B cell (primary cell): ENCODE results near the gene UCP2. TPM values are rescaled to one million over a fixed set of nuclear protein-coding genes. Genes with fewer than 3 reads are reported as not detected.

Experiments used
- ATAC-seq: fragments of 200-7000 bp; cut with Tn5 transposase; one replicate; pipeline ENCODE4 v1.10.0; 2021; ENCODE audit warnings: low read depth, mild to moderate bottlenecking, moderate number of reproducible peaks, moderate library complexity
- CTCF ChIA-PET: fragments of 350-600 bp; sonication (Branson Sonifier 250); formaldehyde crosslinking; loops from one replicate; lab custom pipeline; 2021; ENCODE audit warnings: antibody characterized with exemption, inconsistent platforms; lab: Charles Lee
- POLR2A ChIA-PET: fragments of 350-600 bp; sonication (Branson Sonifier 250); formaldehyde crosslinking; loops from one replicate; lab custom pipeline; 2021; ENCODE audit warnings: antibody characterized with exemption; lab: Charles Lee
- DNase-seq: peaks from one replicate; pipeline ENCODE4 v3.0.0; 2013
- H2AFZ ChIP-seq: 2 replicates; pipeline ENCODE4 v1.6.1; 2012; ENCODE audit warnings: mild to moderate bottlenecking, low read depth, low read length; ENCODE audit not compliant: insufficient read depth, poor library complexity, severe bottlenecking
- H3K27ac ChIP-seq, 2 donors: 1 replicate in 1 of 2; 2 replicates in 1 of 2; pipeline ENCODE4 v1.5.1; 2012 to 2013; ENCODE audit warnings: low read length in 2 of 2, mild to moderate bottlenecking in 2 of 2, moderate library complexity in 1 of 2
- H3K27me3 ChIP-seq, 4 experiments: fragments of 200-600 bp in 1 of 4; sonication (generic) in 1 of 4; replicated peaks in 1 of 4; 1 replicate in 2 of 4; 2 replicates in 2 of 4; pipeline versions ENCODE4 v1.6.1 to v1.7.0; 2013 to 2016; ENCODE audit warnings: low read length in 3 of 4, mild to moderate bottlenecking in 2 of 4, mixed read lengths in 1 of 4, moderate library complexity in 1 of 4; ENCODE audit not compliant: insufficient read depth in 4 of 4, control insufficient read depth in 3 of 4; ENCODE audit errors: control extremely low read depth in 1 of 4
- H3K36me3 ChIP-seq, 2 experiments: replicated peaks in 1 of 2; 1 replicate in 1 of 2; 2 replicates in 1 of 2; pipeline versions ENCODE4 v1.6.1 to v1.7.1; 2013; ENCODE audit warnings: low read length in 1 of 2; ENCODE audit not compliant: insufficient read depth in 2 of 2, control insufficient read depth in 1 of 2; ENCODE audit errors: control extremely low read depth in 1 of 2, extremely low read depth in 1 of 2
- H3K4me1 ChIP-seq, 2 donors: fragments of 200-600 bp in 1 of 2; sonication (generic) in 1 of 2; 1 replicate in 1 of 2; 2 replicates in 1 of 2; pipeline versions ENCODE4 v1.5.1 to v1.6.1; 2013 to 2017; ENCODE audit warnings: low read length in 2 of 2; ENCODE audit not compliant: control insufficient read depth in 2 of 2, insufficient read depth in 2 of 2
- H3K4me2 ChIP-seq: replicated peaks from 2 replicates; pipeline ENCODE3; 2012; ENCODE audit warnings: mild to moderate bottlenecking, low read depth, low read length; ENCODE audit not compliant: poor library complexity, severe bottlenecking
- H3K4me3 ChIP-seq, 5 experiments: fragments of 200-600 bp in 1 of 5; sonication (generic) in 1 of 5; 1 replicate in 3 of 5; 2 replicates in 2 of 5; pipeline versions ENCODE4 v1.5.1 to v1.7.0; 2011 to 2016; ENCODE audit warnings: low read length in 4 of 5, mild to moderate bottlenecking in 4 of 5, low read depth in 2 of 5, control low read depth in 1 of 5, moderate library complexity in 1 of 5; ENCODE audit not compliant: insufficient read depth in 1 of 5; ENCODE audit errors: control extremely low read depth in 1 of 5, extremely low read depth in 1 of 5
- H3K79me2 ChIP-seq: fragments of 200-600 bp; sonication (generic); one replicate; pipeline ENCODE4 v1.6.0; 2016; ENCODE audit warnings: low read length; ENCODE audit not compliant: control insufficient read depth, insufficient read depth
- H3K9ac ChIP-seq: fragments of 200-600 bp; sonication (generic); 2 replicates; pipeline ENCODE4 v1.6.1; 2017; ENCODE audit warnings: mild to moderate bottlenecking, low read length, moderate library complexity
- H3K9me3 ChIP-seq, 3 donors: one replicate each; pipeline versions ENCODE4 v1.6.1 to v1.7.1; 2013; ENCODE audit warnings: low read length in 2 of 3; ENCODE audit not compliant: control insufficient read depth in 2 of 3, insufficient read depth in 1 of 3; ENCODE audit errors: control extremely low read depth in 1 of 3
- H4K20me1 ChIP-seq: 2 replicates; pipeline ENCODE4 v1.6.0; 2012; ENCODE audit warnings: mild to moderate bottlenecking, low read length; ENCODE audit not compliant: insufficient read depth, control insufficient read depth, poor library complexity, severe bottlenecking
- H3K27ac Mint-ChIP-seq: one replicate; pipeline ENCODE4 v1.8.0; 2021; ENCODE audit warnings: mixed read lengths
- H3K27me3 Mint-ChIP-seq: one replicate; pipeline ENCODE4 v1.8.0; 2021; ENCODE audit warnings: mixed read lengths
- H3K4me1 Mint-ChIP-seq: one replicate; pipeline ENCODE4 v1.8.0; 2021; ENCODE audit warnings: mixed read lengths
- H3K4me3 Mint-ChIP-seq: one replicate; pipeline ENCODE4 v1.8.0; 2021; ENCODE audit warnings: mixed read lengths
- H3K9me3 Mint-ChIP-seq: one replicate; pipeline ENCODE4 v1.8.0; 2022; ENCODE audit warnings: mixed read lengths; ENCODE audit not compliant: insufficient read depth
- CTCF ChIP-seq: fragments of 200-600 bp; IDR thresholded peaks from one replicate; pipeline ENCODE4 v1.8.0; 2022; ENCODE audit warnings: antibody characterized with exemption, mild to moderate bottlenecking
- EZH2 ChIP-seq: IDR thresholded peaks from 2 replicates; pipeline ENCODE4 v1.6.1; 2012; ENCODE audit warnings: borderline replicate concordance, low read depth, mild to moderate bottlenecking, moderate library complexity, low read length; ENCODE audit not compliant: insufficient read depth, poor library complexity, severe bottlenecking
- WGBS: methylation state at CpG from one replicate; pipeline ENCODE4 v1.1.5; 2013; ENCODE audit warnings: missing lambda C conversion rate; ENCODE audit not compliant: insufficient coverage; 5-methylcytosine and 5-hydroxymethylcytosine counted together
- intact Hi-C: fragments of 100-400 bp; cut with micrococcal nuclease; formaldehyde crosslinking; loops from one replicate; pipeline ENCODE4 v1.10.0; 2022
- polyA plus RNA-seq: library from polyadenylated mRNA; depleted of rRNA; stranded (reverse); fragments of >200 nt; gene quantifications from 2 replicates; pipeline ENCODE4 v1.2.3, GENCODE V29; 2012
- total RNA-seq, 2 donors: library from RNA; stranded (reverse); fragments of 120-200 nt in 1 of 2; gene quantifications; 1 replicate in 1 of 2; 2 replicates in 1 of 2; pipeline versions ENCODE4 v1.2.3 to v1.2.4, GENCODE V29; 2013 to 2022

UCP2 gene
- total and polyA plus RNA-seq, 2 donors (not counting 1 experiment from before 2014, with no cell fraction given) = 613 to 697 TPM

DNA sequence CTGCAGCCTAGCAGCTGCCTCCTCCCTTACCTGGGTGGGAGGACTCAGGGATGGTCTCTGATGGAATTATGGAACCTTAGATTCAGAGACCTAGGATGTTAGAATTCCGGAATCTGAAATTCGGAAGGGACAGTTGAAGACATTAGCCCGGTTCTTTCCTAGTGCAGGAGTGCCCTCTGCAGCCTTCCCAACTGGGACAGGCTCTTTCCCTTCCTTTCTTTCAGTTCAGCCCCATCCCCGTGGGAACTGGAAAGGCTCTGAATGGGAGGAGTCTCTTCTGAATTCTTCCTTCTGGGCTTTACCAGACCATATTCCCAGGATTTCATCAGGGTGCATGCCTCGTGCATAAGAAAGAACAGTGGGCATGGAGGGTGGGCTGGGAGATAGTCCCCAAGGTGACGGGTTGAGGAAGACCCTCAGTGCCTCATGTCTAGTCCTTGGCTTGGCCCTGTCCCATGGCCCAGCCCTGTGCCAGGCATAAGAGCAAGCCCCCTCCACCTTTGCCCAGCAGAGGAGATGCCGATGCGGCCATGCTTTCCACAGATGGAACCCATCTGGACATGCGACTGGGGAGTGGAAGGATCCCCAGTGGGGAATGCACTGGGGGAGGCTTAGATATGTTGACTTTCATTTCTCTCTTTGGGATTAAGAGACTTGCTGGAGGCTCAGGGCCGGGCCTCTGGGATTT is 17.4 kb downstream of the UCP2 start:
- intact Hi-C loops = loop anchor here (2.0 kb wide), 2 partner anchors 206 to 290 kb away; partner anchors contain the start of genes C2CD3 and PPME1
- Histone ChIP-seq H3K9ac (no peak overlapping the region), H3K4me2 (peak overlapping the region; percentile 66), H3K36me3 (no peaks in the 10 kb centered on the region), H3K4me3 (no peak overlapping the region), H3K27me3 (no peaks in the 10 kb centered on the region), H3K27ac (no peak overlapping the region), H4K20me1 (no peaks in the 10 kb centered on the region), H3K4me1 (peaks cover 22 to 37% of the 10 kb centered on the region in 2 donors), H3K9me3 (no peaks in the 10 kb centered on the region), H3K79me2 (peaks cover 8% of the 10 kb centered on the region), H2AFZ (no peak overlapping the region)
- WGBS = 90% methylated on average over 5 of the region's 10 CpGs
- no peaks in the 10 kb centered on the region for H3K27me3 Mint-ChIP-seq
- POLR2A ChIA-PET = interaction anchor here (1.4 to 1.8 kb wide), 2 partner anchors 15 to 17 kb away, joined by 6 read pairs; partner anchors contain the start of gene UCP2
- no peak for TF ChIP-seq CTCF
- TF ChIP-seq EZH2 = no peak
- no peak overlapping the region for H3K4me3 Mint-ChIP-seq
- H3K4me1 Mint-ChIP-seq = peaks cover 36% of the 10 kb centered on the region
- peak overlapping the region; percentile 53 for H3K27ac Mint-ChIP-seq
- DNase-seq = no peak
- H3K9me3 Mint-ChIP-seq = no peaks in the 10 kb centered on the region
- ATAC-seq = no peak
- CTCF ChIA-PET = interaction anchor here (0.7 to 9.9 kb wide), 13 partner anchors 12 to 290 kb away, joined by 3 to 97 read pairs (median 5); partner anchors contain the start of gene UCP2

DNA sequence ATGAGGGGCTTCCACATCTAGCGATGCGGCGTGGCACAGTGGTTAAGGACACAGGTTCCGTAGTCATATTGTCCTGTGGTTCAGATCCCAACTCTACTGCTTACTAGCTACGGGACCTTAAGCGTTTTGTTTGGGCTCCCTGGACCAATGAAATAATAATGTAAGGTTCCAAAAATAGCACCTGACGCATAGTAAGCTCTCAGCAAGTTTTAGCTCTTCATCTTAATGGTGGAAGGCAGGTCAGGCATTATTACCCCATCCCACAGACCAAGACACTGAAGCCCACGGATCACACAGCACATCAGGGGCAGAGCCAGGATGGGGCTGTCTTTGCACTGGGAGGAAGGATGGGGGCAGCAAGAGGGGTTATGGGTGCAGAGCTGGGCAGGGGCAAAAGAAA is 18.8 kb downstream of the UCP2 start:
- Mint-ChIP-seq H3K4me1 (peaks cover 22% of the 10 kb centered on the region), H3K9me3 (no peaks in the 10 kb centered on the region), H3K27me3 (no peaks in the 10 kb centered on the region), H3K4me3 (no peak overlapping the region), H3K27ac (no peak overlapping the region)
- no peaks in the 10 kb centered on the region for H3K9me3 ChIP-seq
- H3K4me3 ChIP-seq = no peak overlapping the region
- WGBS = 83% methylated on average over 4 of the region's 8 CpGs
- ChIA-PET POLR2A (interaction anchor here (0.6 to 1.8 kb wide), 4 partner anchors 16 to 256 kb away, joined by 3 to 7 read pairs (median 6); partner anchors contain the start of gene UCP2), CTCF (interaction anchor here (0.6 to 9.9 kb wide), 33 partner anchors 9 to 292 kb away, joined by 3 to 97 read pairs (median 4); partner anchors contain the start of genes C2CD3, PPME1 and UCP2)
- intact Hi-C loops = loop anchor here (1.0 to 2.0 kb wide), 5 partner anchors 16 to 291 kb away; partner anchors contain the start of genes C2CD3 and PPME1
- no peaks in the 10 kb centered on the region for H4K20me1 ChIP-seq
- no peaks in the 10 kb centered on the region for H3K36me3 ChIP-seq
- H3K27me3 ChIP-seq = no peaks in the 10 kb centered on the region
- no peak for DNase-seq
- H3K9ac ChIP-seq = no peak overlapping the region
- no peak for ATAC-seq
- no peak for TF ChIP-seq CTCF
- no peak for TF ChIP-seq EZH2
- no peak overlapping the region for H3K27ac ChIP-seq
- peaks cover 8 to 24% of the 10 kb centered on the region in 2 donors for H3K4me1 ChIP-seq
- peak overlapping the region; percentile 66 for H3K4me2 ChIP-seq
- peaks cover 8% of the 10 kb centered on the region for H3K79me2 ChIP-seq
- peak overlapping the region; percentile 37 for H2AFZ ChIP-seq
